HepG2 (cell line): Measurements from ENCODE around the gene ARL8B.

ENCODE experiments used
- FOXM1 ChIP-seq: sonication (generic); formaldehyde crosslinking; IDR thresholded peaks from 2 replicates; pipeline ENCODE4 v1.5.0; 2020; ENCODE audit warnings: missing genetic modification reagents
- HOXA7 ChIP-seq: sonication (generic); formaldehyde crosslinking; IDR thresholded peaks from 2 replicates; pipeline ENCODE4 v1.8.1; 2022; ENCODE audit warnings: mild to moderate bottlenecking, missing genetic modification reagents, moderate library complexity
- KAT7 ChIP-seq: IDR thresholded peaks from 2 replicates; pipeline ENCODE4 v1.6.1; 2018; ENCODE audit warnings: borderline replicate concordance, missing compliant biosample characterization
- MLXIP ChIP-seq: sonication (generic); formaldehyde crosslinking; IDR thresholded peaks from 2 replicates; pipeline ENCODE4 v1.9.0; 2021; ENCODE audit warnings: missing genetic modification reagents, borderline replicate concordance
- SRSF1 ChIP-seq: fragments of 200-400 bp; formaldehyde crosslinking; optimal IDR thresholded peaks from 2 replicates; pipeline ENCODE3; 2017; ENCODE audit warnings: mild to moderate bottlenecking, low read depth, low read length, moderate library complexity

- TF ChIP-seq FOXM1: no peak
- TF ChIP-seq MLXIP (CRISPR knock-in tag): no peak
- TF ChIP-seq HOXA7 (CRISPR knock-in tag): no peak
- TF ChIP-seq KAT7: no peak
- TF ChIP-seq SRSF1: no peak
These were observed 11.8 kb upstream of the ARL8B start for GRCh38 chr3:5110337-5110736.
